GM19023 (cell line): ENCODE measurements around the gene HDGFL2.
"Not testable (repeated sequence)": the region's sequence is repeated elsewhere in the genome, so short reads cannot be mapped to it uniquely, and the experiment has no call there.

Experiments used
- ATAC-seq: cut with Tn5 transposase; IDR thresholded peaks from one replicate; pipeline ENCODE4 v1.9.1; 2021; ENCODE audit warnings: mild to moderate bottlenecking, moderate library complexity; ENCODE audit not compliant: unreplicated experiment

Gene HDGFL2

DNA sequence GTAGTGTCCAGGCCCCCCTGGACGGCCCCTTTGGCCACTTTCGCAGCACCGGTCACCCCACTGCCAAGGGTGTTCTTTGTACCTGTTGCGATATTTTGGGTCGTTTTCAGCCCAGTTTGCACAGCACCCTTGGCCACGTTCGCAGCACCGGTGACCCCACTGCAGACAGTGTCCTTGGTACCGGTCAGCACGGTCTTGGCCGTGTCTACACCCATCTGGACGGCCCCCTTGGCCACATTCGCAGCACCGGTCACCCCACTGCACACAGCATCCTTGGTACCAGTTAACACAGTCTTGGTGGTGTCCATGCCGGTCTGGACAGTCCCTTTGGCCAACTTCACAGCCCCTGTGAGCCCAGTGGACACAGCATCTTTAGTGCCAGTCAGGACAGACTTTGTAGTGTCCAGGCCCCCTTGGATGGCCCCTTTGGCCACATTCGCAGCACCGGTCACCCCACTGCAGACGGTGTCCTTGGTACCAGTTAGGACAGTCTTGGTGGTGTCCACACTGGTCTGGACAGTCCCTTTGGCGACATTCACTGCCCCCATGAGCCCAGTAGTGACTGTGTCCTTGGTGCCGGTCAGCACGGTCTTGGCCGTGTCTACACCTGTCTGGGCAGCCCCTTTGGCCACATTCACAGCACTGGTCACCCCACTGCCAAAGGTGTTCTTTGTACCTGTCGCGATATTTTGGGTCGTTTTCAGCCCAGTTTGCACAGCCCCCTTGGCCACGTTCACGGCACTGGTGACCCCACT lies 39.4 kb downstream of the HDGFL2 start:
- no peak for ATAC-seq

GRCh38 chr19:4512070-4512469 lies 40.0 kb downstream of the HDGFL2 start:
- no peak for ATAC-seq

- ATAC-seq = no peak
Observed at GRCh38 chr19:4513248-4513647, 41.2 kb downstream of the HDGFL2 start.

DNA sequence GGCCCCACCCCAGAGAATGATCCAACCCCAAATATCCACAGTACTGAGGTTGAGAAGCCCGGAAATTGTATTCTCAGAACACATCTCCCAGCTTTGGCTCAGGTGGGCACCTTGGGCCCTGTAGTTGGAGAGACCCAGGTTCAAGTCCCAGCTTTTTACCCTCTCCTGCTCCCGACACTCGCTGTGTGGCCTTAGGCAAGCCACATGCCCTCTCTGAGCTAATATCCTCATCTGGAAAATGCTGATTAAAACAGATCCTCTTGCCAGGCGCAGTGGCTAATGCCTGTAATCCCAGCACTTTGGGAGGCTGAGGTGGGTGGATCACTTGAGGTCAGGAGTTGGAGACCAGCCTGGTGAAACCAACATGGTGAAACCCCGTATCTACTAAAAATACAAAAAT lies 43.6 kb downstream of the HDGFL2 start:
- ATAC-seq = no peak

- ATAC-seq = no peak
Observed at GRCh38 chr19:4516199-4516938, 44.3 kb downstream of the HDGFL2 start.

- ATAC-seq = no peak
Observed at GRCh38 chr19:4516939-4517300, 44.8 kb downstream of the HDGFL2 start.

GRCh38 chr19:4517451-4518057 lies 45.5 kb downstream of the HDGFL2 start:
- ATAC-seq = no peak

GRCh38 chr19:4518345-4519171 lies 46.5 kb downstream of the HDGFL2 start, which contains the start of gene PLIN4:
Gene PLIN4, minus strand, starts transcription at chr19:4518486. Its CDS starts 214 bp downstream, at chr19:4518272.
- ATAC-seq = no peak

DNA sequence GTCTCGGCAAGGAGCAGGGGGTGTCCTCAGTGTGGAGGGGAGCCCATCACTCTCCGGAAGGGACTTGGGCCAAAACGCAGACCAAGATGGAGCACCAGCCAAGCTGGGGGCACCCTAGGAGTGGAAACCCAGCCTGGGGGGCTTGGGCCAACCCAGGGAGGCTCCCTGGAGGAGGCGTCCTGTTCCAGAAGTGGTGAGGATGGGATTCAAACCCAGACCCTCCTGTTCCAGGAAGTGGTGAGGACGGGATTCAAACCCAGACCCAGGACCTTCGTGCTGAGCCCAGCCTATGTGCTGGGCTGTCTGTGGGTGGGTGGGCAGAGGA lies 47.0 kb downstream of the HDGFL2 start:
- no peak for ATAC-seq

- ATAC-seq = no peak
Observed at GRCh38 chr19:4519521-4520277, 47.6 kb downstream of the HDGFL2 start.

GRCh38 chr19:4521170-4521887 lies 49.2 kb downstream of the HDGFL2 start:
- ATAC-seq = no peak

GRCh38 chr19:4521888-4522242 lies 49.8 kb downstream of the HDGFL2 start:
- no peak for ATAC-seq

DNA sequence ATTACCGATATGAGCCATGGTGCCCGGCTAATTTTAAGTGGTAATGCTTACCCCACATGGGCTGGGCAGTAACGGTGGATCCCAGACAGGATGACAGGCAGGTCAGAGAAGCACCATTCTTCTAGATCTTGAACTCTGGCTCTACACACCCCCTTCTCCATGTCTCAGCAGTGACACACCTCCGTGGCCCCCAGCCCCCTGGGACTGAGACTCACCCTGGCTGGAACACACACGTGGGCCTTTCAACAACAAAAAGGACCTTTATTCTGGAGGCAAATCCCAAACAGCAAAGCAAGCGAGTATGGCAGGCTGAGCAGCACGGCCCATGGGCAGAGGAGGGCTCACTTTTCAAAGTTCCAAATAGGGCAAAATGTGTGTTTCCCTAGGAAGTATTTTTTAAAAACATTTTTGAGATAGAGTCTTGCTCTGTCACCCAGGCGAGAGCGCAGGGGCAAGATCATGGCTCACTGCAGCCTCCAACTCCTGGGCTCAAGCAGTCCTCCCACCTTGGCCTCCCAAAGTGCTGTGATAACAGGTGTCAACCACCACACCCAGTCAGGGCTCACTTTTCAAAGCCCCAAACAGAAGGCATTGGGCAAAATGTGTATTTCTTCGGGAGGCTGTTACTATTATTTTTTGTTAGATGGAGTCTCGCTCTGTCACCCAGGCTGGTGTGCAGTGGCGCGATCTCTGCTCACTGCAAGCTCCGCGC lies 50.4 kb downstream of the HDGFL2 start:
- no peak for ATAC-seq

- no peak for ATAC-seq
Observed at GRCh38 chr19:4523306-4524110, 51.4 kb downstream of the HDGFL2 start.

GRCh38 chr19:4524808-4525562 lies 52.9 kb downstream of the HDGFL2 start:
- ATAC-seq = no peak

DNA sequence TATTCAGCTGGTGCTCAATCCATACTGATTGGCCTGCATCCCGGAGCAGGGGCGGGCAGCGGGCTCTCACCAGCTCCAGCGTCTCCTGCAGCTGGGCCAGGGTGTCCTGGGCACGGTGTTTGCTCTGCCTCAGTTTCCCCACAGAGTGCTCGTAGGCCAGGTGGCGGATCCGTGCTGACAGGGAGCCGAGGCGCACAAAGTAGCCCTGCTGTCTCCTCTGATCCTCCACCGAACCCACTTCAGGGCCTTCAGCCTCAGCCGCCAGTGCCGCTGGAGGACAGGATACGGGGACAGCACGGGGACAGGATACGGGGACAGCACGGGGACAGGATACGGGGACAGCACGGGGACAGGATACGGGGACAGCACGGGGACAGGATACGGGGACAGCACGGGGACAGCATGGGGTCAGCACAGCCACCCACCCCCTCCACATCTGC lies 53.5 kb downstream of the HDGFL2 start:
- no peak for ATAC-seq

DNA sequence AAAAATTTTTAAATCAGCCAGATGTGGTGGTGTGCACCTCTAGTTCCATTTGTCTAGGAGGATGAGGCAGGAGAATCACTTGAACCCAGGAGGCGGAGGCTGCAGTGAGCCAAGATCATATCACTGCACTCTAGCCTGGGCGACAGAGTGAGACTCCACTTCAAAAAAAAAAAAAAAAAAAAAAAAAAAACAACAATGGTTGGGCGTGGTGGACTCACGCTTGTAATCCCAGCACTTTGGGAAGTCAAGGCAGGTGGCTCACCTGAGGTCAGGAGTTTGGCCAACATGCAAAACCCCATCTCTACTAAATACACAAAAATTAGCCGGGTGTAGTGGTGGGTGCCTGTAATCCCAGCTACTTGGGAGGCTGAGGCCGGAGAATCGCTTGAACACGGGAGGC lies 55.3 kb downstream of the HDGFL2 start:
- not testable (repeated sequence) for ATAC-seq

- ATAC-seq = no peak
Observed at GRCh38 chr19:4528843-4529242, 56.7 kb downstream of the HDGFL2 start.
